Activated CD4-positive, alpha-beta memory T cell treated with anti-CD3 and anti-CD28 coated beads for 36 hours (primary cell): Measurements from ENCODE around the gene PRTFDC1. TPM values are rescaled to one million over a fixed set of nuclear protein-coding genes. Genes with fewer than 3 reads are reported as not detected.

ENCODE experiments used
- CTCF ChIA-PET: fragments of 350-600 bp; sonication (Branson Sonifier 250); formaldehyde crosslinking; loops from one replicate; lab custom pipeline; 2021; ENCODE audit warnings: antibody characterized with exemption, inconsistent platforms; lab: Charles Lee
- POLR2A ChIA-PET: fragments of 350-600 bp; sonication (Branson Sonifier 250); formaldehyde crosslinking; loops from one replicate; lab custom pipeline; 2021; ENCODE audit warnings: antibody characterized with exemption; lab: Charles Lee
- DNase-seq: peaks from one replicate; pipeline ENCODE4 v3.0.0-alpha.2; 2020
- H3K27ac Mint-ChIP-seq: one replicate; pipeline ENCODE4 v1.8.0; 2021; ENCODE audit warnings: mixed read lengths
- H3K27me3 Mint-ChIP-seq: one replicate; pipeline ENCODE4 v1.8.0; 2021; ENCODE audit warnings: mixed read lengths
- H3K36me3 Mint-ChIP-seq: one replicate; pipeline ENCODE4 v1.8.0; 2021; ENCODE audit warnings: mixed read lengths
- H3K4me1 Mint-ChIP-seq: one replicate; pipeline ENCODE4 v1.8.0; 2021; ENCODE audit warnings: low read depth, mixed read lengths
- H3K4me3 Mint-ChIP-seq: one replicate; pipeline ENCODE4 v1.8.0; 2021; ENCODE audit warnings: mild to moderate bottlenecking, mixed read lengths
- H3K9me3 Mint-ChIP-seq: one replicate; pipeline ENCODE4 v1.8.0; 2021; ENCODE audit warnings: mixed read lengths
- intact Hi-C: fragments of 100-400 bp; cut with micrococcal nuclease; formaldehyde crosslinking; loops from one replicate; pipeline ENCODE4 v1.15.1; 2023
- total RNA-seq, 2 experiments: library from RNA; stranded (reverse); gene quantifications; one replicate each; pipeline ENCODE4 v1.2.3, GENCODE V29; 2021

The PRTFDC1 gene
- total RNA-seq, 2 experiments from 2014 or later, result 0.36 to 0.41 TPM

DNA sequence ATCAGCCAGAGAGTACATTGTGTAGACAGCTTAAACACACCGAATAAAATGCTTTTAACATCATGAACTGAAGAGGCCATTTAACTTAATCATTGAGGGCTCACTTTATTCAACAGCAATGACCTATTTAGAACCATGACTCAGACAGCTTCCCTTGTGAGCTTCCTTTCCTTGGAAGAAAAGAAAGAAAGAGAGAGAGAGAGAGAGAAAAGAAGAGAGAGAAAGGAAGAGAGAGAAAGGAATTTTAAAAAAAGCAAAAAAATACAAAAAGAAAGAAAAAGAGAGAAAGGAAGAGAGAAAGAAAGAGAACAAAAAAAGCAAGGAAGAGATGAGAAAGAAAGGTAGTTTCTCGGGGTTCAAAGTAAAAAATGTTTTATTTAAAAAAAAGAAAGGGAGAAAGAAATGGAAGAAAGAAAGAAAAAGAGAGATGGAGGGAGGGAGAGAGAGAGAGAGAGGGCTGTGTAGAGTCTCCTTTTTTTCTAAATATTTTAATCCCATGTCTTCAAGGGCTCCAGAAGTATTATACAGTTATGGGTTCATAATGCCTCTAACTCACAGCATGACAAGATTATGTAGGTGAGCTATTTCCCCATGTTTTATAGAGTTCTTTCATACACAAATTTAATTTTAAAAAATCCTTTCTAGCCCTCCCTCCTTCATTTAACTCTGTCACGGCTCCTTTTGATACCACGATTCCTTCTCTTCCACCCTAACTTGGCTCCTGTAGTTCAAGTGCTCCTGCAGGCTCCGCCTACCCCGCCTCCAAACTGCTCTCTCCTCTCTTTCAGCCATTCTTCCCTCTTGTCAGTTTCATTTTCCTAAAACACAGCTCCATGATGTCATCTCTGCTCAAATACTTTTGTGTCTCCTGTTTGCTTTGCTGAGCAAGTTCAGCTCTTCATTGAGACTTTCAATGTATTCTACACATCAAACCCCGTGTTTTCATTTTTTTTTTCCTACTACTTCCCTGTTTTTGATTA lies 85.5 kb downstream of the PRTFDC1 start:
- ChIA-PET POLR2A (no interaction called here), CTCF (no interaction called here)
- Mint-ChIP-seq H3K36me3 (peaks cover 2% of the 10 kb centered on the region), H3K27ac (no peak overlapping the region), H3K27me3 (peaks cover 2% of the 10 kb centered on the region), H3K9me3 (peaks cover 5% of the 10 kb centered on the region), H3K4me1 (peaks cover 26% of the 10 kb centered on the region), H3K4me3 (no peak overlapping the region)
- DNase-seq, result no peak
- intact Hi-C loops, result loop anchor here (5.0 kb wide), 1 partner anchor 45 kb away; no protein-coding TSS in a partner anchor

- no peak for DNase-seq
- ChIA-PET CTCF (interaction anchor here (0.6 kb wide), 1 partner anchor 16 kb away, joined by 3 read pairs; no protein-coding TSS in a partner anchor), POLR2A (no interaction called here)
- peaks cover 5% of the 10 kb centered on the region for H3K9me3 Mint-ChIP-seq
- H3K4me3 Mint-ChIP-seq, result no peak overlapping the region
- intact Hi-C loops, result loop anchor here (2.0 to 5.0 kb wide), 2 partner anchors 17 to 43 kb away; no protein-coding TSS in a partner anchor
- peaks cover 2% of the 10 kb centered on the region for H3K36me3 Mint-ChIP-seq
- H3K27ac Mint-ChIP-seq, result no peak overlapping the region
- peaks cover 2% of the 10 kb centered on the region for H3K27me3 Mint-ChIP-seq
- H3K4me1 Mint-ChIP-seq, result peaks cover 26% of the 10 kb centered on the region
Observed at GRCh38 chr10:24865783-24866182, 86.6 kb downstream of the PRTFDC1 start.

DNA sequence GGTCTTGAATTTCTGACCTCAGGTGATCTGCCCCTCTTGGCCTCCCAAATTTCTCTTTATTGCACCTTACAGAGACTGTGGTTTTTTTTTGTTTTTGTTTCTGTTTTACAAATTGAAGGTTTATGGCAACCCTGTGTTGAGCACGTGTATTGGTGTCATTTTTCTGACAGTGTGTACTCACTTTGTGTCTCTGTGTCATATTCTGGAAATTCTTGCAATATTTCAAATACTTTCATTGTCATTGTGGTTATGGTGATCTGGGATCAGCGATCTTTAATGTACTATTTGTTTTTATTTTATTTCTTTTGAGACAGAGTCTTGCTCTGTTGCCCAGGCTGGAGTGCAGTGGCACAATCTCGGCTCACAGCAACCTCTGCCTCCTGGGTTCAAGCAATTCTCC lies 89.8 kb downstream of the PRTFDC1 start:
- intact Hi-C loops, result no loop called here
- peaks cover 2% of the 10 kb centered on the region for H3K27me3 Mint-ChIP-seq
- no peak overlapping the region for H3K4me3 Mint-ChIP-seq
- no peak overlapping the region for H3K27ac Mint-ChIP-seq
- peaks cover 5% of the 10 kb centered on the region for H3K9me3 Mint-ChIP-seq
- ChIA-PET POLR2A (no interaction called here), CTCF (no interaction called here)
- peaks cover 2% of the 10 kb centered on the region for H3K36me3 Mint-ChIP-seq
- H3K4me1 Mint-ChIP-seq, result peaks cover 23% of the 10 kb centered on the region
- DNase-seq, result no peak

DNA sequence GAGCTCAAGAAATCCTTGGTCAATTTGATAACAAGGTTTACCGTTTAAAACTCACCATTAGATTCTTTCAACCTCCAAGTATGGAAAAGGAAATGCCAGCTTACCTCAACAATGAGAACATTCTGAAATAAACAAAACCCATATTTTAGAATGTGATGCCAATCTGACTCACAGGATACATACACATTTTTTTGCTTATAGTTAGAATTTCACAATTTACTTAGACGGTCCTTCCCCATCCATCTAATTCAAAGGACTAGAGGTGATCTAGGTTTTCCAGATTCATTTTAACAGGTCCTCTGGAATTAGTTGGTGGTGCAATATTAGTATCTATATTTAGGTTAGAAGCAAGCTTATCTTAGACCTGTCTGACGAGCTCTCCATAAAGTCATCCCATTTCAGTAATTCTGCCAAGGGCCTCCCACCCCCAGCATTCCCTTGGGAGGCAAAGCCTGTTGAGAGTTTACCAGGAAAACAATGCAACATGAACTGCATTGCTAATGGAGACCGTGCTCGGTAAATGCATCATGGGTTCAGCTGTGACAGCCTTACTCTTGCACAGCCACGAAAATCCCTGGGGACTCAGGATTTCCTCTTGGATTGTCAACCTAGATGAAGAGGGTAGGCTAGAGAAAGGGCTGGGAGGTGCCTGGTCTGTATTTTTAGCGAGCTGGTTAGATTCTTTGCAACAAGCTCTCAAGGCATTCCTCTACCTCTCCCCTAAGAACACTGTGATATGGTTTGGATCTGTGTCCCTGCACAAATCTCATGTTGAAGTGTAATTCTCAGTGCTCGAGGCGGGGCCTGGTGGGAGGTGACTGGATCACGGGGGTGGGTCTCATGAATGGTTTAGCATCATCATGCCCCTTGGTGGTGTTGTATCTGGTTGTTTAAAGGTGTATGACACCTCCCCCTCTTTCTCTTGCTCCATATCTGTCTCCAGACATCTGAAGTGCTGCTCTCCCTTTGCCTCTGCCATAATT lies 93.8 kb downstream of the PRTFDC1 start:
- Mint-ChIP-seq H3K36me3 (peaks cover 2% of the 10 kb centered on the region), H3K4me3 (no peak overlapping the region), H3K4me1 (no peaks in the 10 kb centered on the region), H3K27ac (no peak overlapping the region), H3K9me3 (peaks cover 5% of the 10 kb centered on the region), H3K27me3 (no peaks in the 10 kb centered on the region)
- ChIA-PET CTCF (no interaction called here), POLR2A (no interaction called here)
- intact Hi-C loops, result no loop called here
- DNase-seq, result no peak

DNA sequence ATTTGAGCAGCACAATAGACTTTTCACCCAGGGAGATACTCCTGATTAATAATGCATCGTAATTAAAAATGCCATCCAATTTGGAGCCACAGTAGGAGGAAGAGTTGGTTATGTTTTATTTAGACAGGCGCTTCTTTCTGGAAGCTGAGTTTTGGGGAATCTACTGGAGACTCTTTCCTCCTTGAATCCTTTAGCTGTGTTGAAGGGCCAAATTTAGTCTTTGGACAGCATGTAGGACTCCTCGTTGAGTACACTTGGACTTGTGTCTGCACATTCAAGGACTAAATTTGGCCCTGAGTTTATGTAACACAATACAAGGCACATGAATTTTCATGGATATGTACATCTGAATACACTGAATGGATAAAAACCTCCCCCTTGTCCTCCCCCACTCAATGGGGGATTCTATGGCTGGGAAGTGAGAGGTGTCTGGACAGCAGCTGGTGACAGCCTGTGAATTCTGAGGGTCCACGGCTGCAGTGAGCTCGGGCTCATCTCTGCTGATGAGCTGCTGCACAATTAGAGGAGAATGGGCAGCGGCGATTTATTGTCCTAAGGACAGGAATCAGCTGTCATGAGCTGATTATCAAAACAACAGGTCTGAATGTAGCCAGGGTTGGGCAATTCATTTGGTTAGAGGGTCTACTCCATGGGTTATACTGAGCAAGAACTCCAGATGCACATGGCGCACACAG lies 95.2 kb downstream of the PRTFDC1 start:
- intact Hi-C loops, result no loop called here
- H3K27me3 Mint-ChIP-seq, result no peaks in the 10 kb centered on the region
- no peak overlapping the region for H3K27ac Mint-ChIP-seq
- ChIA-PET POLR2A (no interaction called here), CTCF (no interaction called here)
- H3K9me3 Mint-ChIP-seq, result no peaks in the 10 kb centered on the region
- H3K4me1 Mint-ChIP-seq, result no peaks in the 10 kb centered on the region
- DNase-seq, result no peak
- no peaks in the 10 kb centered on the region for H3K36me3 Mint-ChIP-seq
- no peak overlapping the region for H3K4me3 Mint-ChIP-seq

DNA sequence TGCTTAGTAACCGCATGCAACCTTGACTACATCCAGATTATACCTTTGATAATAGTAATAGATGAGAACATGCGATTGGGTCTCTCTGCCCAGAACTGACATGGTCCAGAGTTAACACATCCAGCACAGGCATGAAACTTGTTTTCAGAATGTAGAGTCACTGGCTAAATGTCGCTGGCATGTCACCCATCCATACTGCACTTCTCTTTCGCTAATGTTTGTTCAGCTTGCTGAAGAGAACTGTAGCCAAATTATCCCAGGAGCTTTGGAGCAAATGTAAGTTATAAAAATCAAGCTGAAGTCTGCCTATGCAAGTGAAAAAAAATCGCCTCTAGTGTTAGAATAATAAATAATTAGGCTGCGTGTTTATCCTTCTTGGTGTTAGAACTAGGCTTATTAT lies 98.2 kb downstream of the PRTFDC1 start:
- DNase-seq, result no peak
- H3K36me3 Mint-ChIP-seq, result no peaks in the 10 kb centered on the region
- intact Hi-C loops, result no loop called here
- no peak overlapping the region for H3K27ac Mint-ChIP-seq
- ChIA-PET POLR2A (no interaction called here), CTCF (no interaction called here)
- H3K27me3 Mint-ChIP-seq, result peaks cover 2% of the 10 kb centered on the region
- no peak overlapping the region for H3K4me3 Mint-ChIP-seq
- no peaks in the 10 kb centered on the region for H3K9me3 Mint-ChIP-seq
- H3K4me1 Mint-ChIP-seq, result peaks cover 8% of the 10 kb centered on the region

DNA sequence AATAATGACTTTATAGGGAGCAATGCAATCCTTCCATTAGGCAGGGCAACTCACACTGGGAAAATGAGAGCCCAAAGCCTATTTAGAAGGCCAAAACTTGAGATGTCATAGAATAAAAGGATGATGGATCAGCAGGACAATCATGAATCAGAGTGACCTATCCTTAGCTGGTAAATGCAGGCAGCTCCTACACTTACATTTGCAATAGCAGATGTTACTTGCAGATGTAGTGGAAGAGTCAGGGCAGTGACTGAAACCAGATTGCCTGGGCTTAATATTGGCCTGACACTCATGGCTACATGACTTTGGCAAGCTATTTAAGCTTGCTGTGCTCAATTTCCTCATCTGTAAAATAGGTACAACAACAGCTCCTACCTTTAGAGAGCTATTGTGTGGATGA lies 98.7 kb downstream of the PRTFDC1 start:
- intact Hi-C loops, result no loop called here
- Mint-ChIP-seq H3K4me1 (peaks cover 8% of the 10 kb centered on the region), H3K4me3 (no peak overlapping the region), H3K27ac (no peak overlapping the region), H3K9me3 (no peaks in the 10 kb centered on the region), H3K27me3 (peaks cover 2% of the 10 kb centered on the region), H3K36me3 (no peaks in the 10 kb centered on the region)
- ChIA-PET CTCF (no interaction called here), POLR2A (no interaction called here)
- DNase-seq, result no peak

- no peak overlapping the region for H3K27ac Mint-ChIP-seq
- ChIA-PET POLR2A (no interaction called here), CTCF (no interaction called here)
- H3K4me1 Mint-ChIP-seq, result peaks cover 8% of the 10 kb centered on the region
- no peak overlapping the region for H3K4me3 Mint-ChIP-seq
- H3K36me3 Mint-ChIP-seq, result no peaks in the 10 kb centered on the region
- intact Hi-C loops, result no loop called here
- no peaks in the 10 kb centered on the region for H3K9me3 Mint-ChIP-seq
- H3K27me3 Mint-ChIP-seq, result peaks cover 2% of the 10 kb centered on the region
- DNase-seq, result no peak
Observed at GRCh38 chr10:24851629-24852028, 100.8 kb downstream of the PRTFDC1 start.

- H3K27me3 Mint-ChIP-seq, result peaks cover 2% of the 10 kb centered on the region
- ChIA-PET POLR2A (no interaction called here), CTCF (no interaction called here)
- intact Hi-C loops, result no loop called here
- peaks cover 8% of the 10 kb centered on the region for H3K4me1 Mint-ChIP-seq
- no peak for DNase-seq
- no peak overlapping the region for H3K27ac Mint-ChIP-seq
- H3K9me3 Mint-ChIP-seq, result no peaks in the 10 kb centered on the region
- H3K36me3 Mint-ChIP-seq, result no peaks in the 10 kb centered on the region
- no peak overlapping the region for H3K4me3 Mint-ChIP-seq
Observed at GRCh38 chr10:24850727-24851296, 101.6 kb downstream of the PRTFDC1 start.

DNA sequence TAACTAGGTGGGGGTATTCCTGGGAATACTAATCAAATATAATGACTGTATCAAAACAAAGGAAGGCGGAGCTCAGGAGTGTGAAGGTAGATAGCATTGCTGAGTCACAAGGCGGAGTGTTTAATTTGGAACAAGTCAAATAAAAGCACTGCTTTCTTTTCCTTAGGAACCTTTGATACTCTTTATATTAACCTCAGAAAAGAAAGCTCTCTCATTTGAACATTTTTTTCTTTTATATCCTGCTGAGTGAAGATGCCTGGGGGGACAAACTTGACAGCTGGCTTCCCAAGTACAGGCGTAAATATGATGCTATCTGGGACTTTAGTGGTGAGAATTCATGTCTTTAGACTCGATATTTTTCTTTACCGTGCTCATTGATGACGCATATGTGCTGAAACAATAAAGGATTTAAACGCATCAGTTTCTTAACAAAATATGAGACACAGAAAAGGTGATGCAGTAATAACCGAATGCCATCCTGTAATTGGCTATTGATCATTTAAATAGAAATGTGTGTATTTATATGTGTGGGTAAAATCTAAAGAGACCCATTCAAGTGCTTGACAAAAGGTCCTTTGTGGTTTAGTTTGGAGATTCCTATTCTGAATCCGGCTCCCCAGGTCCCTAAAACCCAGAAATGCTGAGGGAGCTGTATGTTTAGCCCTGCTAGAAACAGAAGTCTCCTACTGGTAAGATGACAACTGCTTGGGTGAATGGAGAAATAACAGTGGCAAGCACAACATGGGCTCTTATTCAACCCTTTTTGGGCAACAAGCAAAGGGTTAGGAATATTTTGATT lies 102.7 kb downstream of the PRTFDC1 start:
- Mint-ChIP-seq H3K4me3 (no peak overlapping the region), H3K27me3 (peaks cover 4% of the 10 kb centered on the region), H3K36me3 (no peaks in the 10 kb centered on the region), H3K27ac (no peak overlapping the region), H3K9me3 (peaks cover 3% of the 10 kb centered on the region), H3K4me1 (peaks cover 8% of the 10 kb centered on the region)
- CTCF ChIA-PET, result interaction anchor here (0.6 kb wide), 1 partner anchor 100 kb away, joined by 3 read pairs; no protein-coding TSS in a partner anchor
- POLR2A ChIA-PET, result no interaction called here
- intact Hi-C loops, result no loop called here
- DNase-seq, result no peak

- Mint-ChIP-seq H3K36me3 (no peaks in the 10 kb centered on the region), H3K27me3 (peaks cover 4% of the 10 kb centered on the region), H3K4me3 (no peak overlapping the region), H3K9me3 (peaks cover 4% of the 10 kb centered on the region), H3K27ac (no peak overlapping the region), H3K4me1 (peaks cover 8% of the 10 kb centered on the region)
- intact Hi-C loops, result no loop called here
- no peak for DNase-seq
- ChIA-PET POLR2A (no interaction called here), CTCF (interaction anchor here (0.6 kb wide), 1 partner anchor 100 kb away, joined by 3 read pairs; no protein-coding TSS in a partner anchor)
Observed at GRCh38 chr10:24849051-24849450, 103.4 kb downstream of the PRTFDC1 start.
